H1 (cell line): ENCODE results near the gene NINJ2. TPM values are rescaled to one million over a fixed set of nuclear protein-coding genes. Genes with fewer than 3 reads are reported as not detected.

Experiments
- CTCF ChIA-PET: fragments of 300-600 bp; sonication (Branson Sonifier 250); formaldehyde crosslinking; loops from one replicate; lab custom pipeline; 2021; ENCODE audit not compliant: partially characterized antibody; lab: Charles Lee
- POLR2A ChIA-PET: fragments of 300-600 bp; sonication (Branson Sonifier 250); formaldehyde crosslinking; loops from one replicate; lab custom pipeline; 2021; ENCODE audit warnings: inconsistent platforms; ENCODE audit not compliant: partially characterized antibody; lab: Charles Lee
- DNase-seq, 2 experiments: peaks; one replicate each; pipeline versions ENCODE4 v3.0.0 to v3.0.0-alpha.2; 2010 to 2022; ENCODE audit warnings: low spot score in 2 of 2, low read depth in 1 of 2, mixed read lengths in 1 of 2
- FAIRE-seq: peaks from 2 replicates; lab custom pipeline; 2011; peaks lifted over from hg19 to GRCh38; lab: Jason Lieb, UNC
- H2AFZ ChIP-seq: 2 replicates; pipeline ENCODE4 v1.8.1; 2012; ENCODE audit warnings: low read length, inconsistent platforms
- H2AK5ac ChIP-seq: 2 replicates; pipeline ENCODE4 v1.6.1; 2013; ENCODE audit warnings: low read depth, low read length
- H2BK120ac ChIP-seq: replicated peaks from 2 replicates; pipeline ENCODE3; 2013; ENCODE audit warnings: low read depth, low read length, inconsistent platforms
- H2BK12ac ChIP-seq: 2 replicates; pipeline ENCODE4 v1.6.1; 2013; ENCODE audit warnings: low read depth, low read length
- H2BK15ac ChIP-seq: 2 replicates; pipeline ENCODE4 v1.6.1; 2013; ENCODE audit warnings: low read length
- H2BK20ac ChIP-seq: 2 replicates; pipeline ENCODE4 v1.6.1; 2013; ENCODE audit warnings: low read length
- H2BK5ac ChIP-seq: 2 replicates; pipeline ENCODE4 v1.6.1; 2013; ENCODE audit warnings: low read depth, low read length
- H3K14ac ChIP-seq: 2 replicates; pipeline ENCODE4 v1.6.1; 2013; ENCODE audit warnings: inconsistent platforms; ENCODE audit not compliant: insufficient read length
- H3K18ac ChIP-seq: 2 replicates; pipeline ENCODE4 v1.6.1; 2013; ENCODE audit warnings: low read length; ENCODE audit errors: extremely low read depth
- H3K23ac ChIP-seq: 2 replicates; pipeline ENCODE4 v1.6.1; 2013; ENCODE audit warnings: inconsistent platforms; ENCODE audit not compliant: insufficient read length
- H3K23me2 ChIP-seq: 2 replicates; pipeline ENCODE4 v1.6.1; 2013; ENCODE audit warnings: low read depth, low read length
- H3K27ac ChIP-seq: 2 replicates; pipeline ENCODE4 v1.6.1; 2011; ENCODE audit warnings: low read depth, low read length, inconsistent platforms
- H3K27me3 ChIP-seq, 4 experiments: replicated peaks in 1 of 4; 1 replicate in 1 of 4; 2 replicates in 3 of 4; pipeline versions ENCODE4 v1.6.1 to v1.8.1; 2011 to 2013; ENCODE audit warnings: low read length in 3 of 4, mild to moderate bottlenecking in 3 of 4, inconsistent platforms in 2 of 4, mixed read lengths in 2 of 4, moderate library complexity in 1 of 4; ENCODE audit not compliant: control insufficient read depth in 3 of 4, insufficient read depth in 3 of 4; ENCODE audit errors: extremely low read depth in 1 of 4
- H3K36me3 ChIP-seq, 4 experiments: 2 replicates each; pipeline versions ENCODE4 v1.6.1 to v1.8.1; 2011 to 2013; ENCODE audit warnings: mild to moderate bottlenecking in 4 of 4, low read length in 3 of 4, moderate library complexity in 2 of 4, control low read depth in 1 of 4, inconsistent platforms in 1 of 4; ENCODE audit not compliant: insufficient read depth in 4 of 4, control insufficient read depth in 2 of 4
- H3K4ac ChIP-seq: replicated peaks from 2 replicates; pipeline ENCODE3; 2013; ENCODE audit warnings: low read length, low read depth, mixed read lengths, inconsistent platforms; ENCODE audit not compliant: insufficient read length
- H3K4me1 ChIP-seq, 4 experiments: replicated peaks in 1 of 4; 1 replicate in 1 of 4; 2 replicates in 3 of 4; pipeline versions ENCODE4 v1.6.1 to v1.8.1; 2011 to 2013; ENCODE audit warnings: low read length in 3 of 4, inconsistent platforms in 2 of 4, mixed read lengths in 1 of 4; ENCODE audit not compliant: insufficient read depth in 4 of 4, control insufficient read depth in 3 of 4
- H3K4me2 ChIP-seq, 2 experiments: 2 replicates each; pipeline versions ENCODE4 v1.6.1 to v1.8.1; 2011 to 2013; ENCODE audit warnings: low read depth in 2 of 2, low read length in 2 of 2, control low read depth in 1 of 2, inconsistent platforms in 1 of 2, mild to moderate bottlenecking in 1 of 2; ENCODE audit not compliant: insufficient read depth in 1 of 2
- H3K4me3 ChIP-seq, 4 experiments: fragments of 200-600, 300-600 bp in 1 of 4; sonication (generic), shearing (Covaris generic), sonication (Bioruptor Twin) in 1 of 4; 2 replicates each; pipeline versions ENCODE4 v1.5.1 to v1.8.1; 2011 to 2016; ENCODE audit warnings: low read length in 4 of 4, low read depth in 3 of 4, control low read depth in 2 of 4, inconsistent platforms in 2 of 4, mild to moderate bottlenecking in 2 of 4, mixed read lengths in 1 of 4, moderate library complexity in 1 of 4; ENCODE audit not compliant: insufficient read depth in 2 of 4; ENCODE audit errors: extremely low read depth in 1 of 4
- H3K56ac ChIP-seq: replicated peaks from 2 replicates; pipeline ENCODE3; 2013; ENCODE audit warnings: low read depth, mild to moderate bottlenecking, mixed read lengths, low read length, inconsistent platforms; ENCODE audit not compliant: insufficient read length
- H3K79me1 ChIP-seq: 2 replicates; pipeline ENCODE4 v1.6.1; 2013; ENCODE audit warnings: low read depth, low read length, control low read depth
- H3K79me2 ChIP-seq, 2 experiments: 2 replicates each; pipeline versions ENCODE4 v1.6.1 to v1.8.1; 2012 to 2013; ENCODE audit warnings: low read length in 2 of 2, mild to moderate bottlenecking in 2 of 2, inconsistent platforms in 1 of 2; ENCODE audit not compliant: insufficient read depth in 2 of 2, control insufficient read depth in 1 of 2
- H3K9ac ChIP-seq, 4 experiments: replicated peaks in 1 of 4; 1 replicate in 1 of 4; 2 replicates in 3 of 4; pipeline versions ENCODE4 v1.6.1 to v1.8.1; 2011 to 2013; ENCODE audit warnings: low read depth in 3 of 4, low read length in 3 of 4, control low read depth in 2 of 4, mild to moderate bottlenecking in 2 of 4, moderate library complexity in 2 of 4, inconsistent platforms in 1 of 4; ENCODE audit errors: extremely low read depth in 1 of 4
- H3K9me3 ChIP-seq, 2 experiments: 2 replicates each; pipeline versions ENCODE4 v1.6.1 to v1.8.1; 2012 to 2013; ENCODE audit warnings: mild to moderate bottlenecking in 2 of 2, moderate library complexity in 2 of 2, control low read depth in 1 of 2, inconsistent platforms in 1 of 2, low read depth in 1 of 2, low read length in 1 of 2, mixed read lengths in 1 of 2; ENCODE audit not compliant: insufficient read depth in 2 of 2
- H4K20me1 ChIP-seq, 2 experiments: replicated peaks in 1 of 2; 2 replicates each; pipeline versions ENCODE3 to v1.8.1; 2011 to 2013; ENCODE audit warnings: inconsistent platforms in 2 of 2, low read length in 2 of 2, mild to moderate bottlenecking in 1 of 2; ENCODE audit not compliant: insufficient read depth in 2 of 2, control insufficient read depth in 1 of 2
- H4K5ac ChIP-seq: 2 replicates; pipeline ENCODE4 v1.6.1; 2013; ENCODE audit warnings: low read length, low read depth, mixed read lengths, inconsistent platforms; ENCODE audit not compliant: insufficient read length
- H4K8ac ChIP-seq: 2 replicates; pipeline ENCODE4 v1.8.0; 2013; ENCODE audit warnings: mild to moderate bottlenecking, moderate library complexity, low read length, inconsistent platforms; ENCODE audit not compliant: insufficient read depth; ENCODE audit errors: extremely low read depth
- H4K91ac ChIP-seq: replicated peaks from 2 replicates; pipeline ENCODE3; 2013; ENCODE audit warnings: low read length, mixed read lengths, inconsistent platforms; ENCODE audit not compliant: insufficient read length
- CTCF ChIP-seq, 3 experiments: IDR thresholded peaks; 1 replicate in 2 of 3; 2 replicates in 1 of 3; pipeline versions ENCODE4 v1.5.1 to v1.6.1; 2011; ENCODE audit warnings: low read length in 3 of 3, mild to moderate bottlenecking in 3 of 3, inconsistent platforms in 2 of 3, low read depth in 1 of 3, moderate library complexity in 1 of 3; ENCODE audit not compliant: insufficient read depth in 1 of 3; ENCODE audit errors: control extremely low read depth in 1 of 3
- GTF2F1 ChIP-seq: IDR thresholded peaks from 2 replicates; pipeline ENCODE4 v1.6.1; 2012; ENCODE audit warnings: low read depth, low read length, improper control_type of control experiment, borderline replicate concordance
- KDM5A ChIP-seq: fragments of 200-600 bp; IDR thresholded peaks from 2 replicates; pipeline ENCODE4 v1.7.1; 2012; ENCODE audit warnings: mild to moderate bottlenecking, low read length, inconsistent platforms, mixed read lengths
- SIN3A ChIP-seq, 2 experiments: IDR thresholded peaks in 1 of 2; conservative IDR thresholded peaks in 1 of 2; 2 replicates each; pipeline ENCODE4 v1.6.1; 2011 to 2012; ENCODE audit warnings: low read length in 2 of 2, improper control_type of control experiment in 1 of 2, low read depth in 1 of 2, mild to moderate bottlenecking in 1 of 2
- WGBS, 2 experiments: shearing (Covaris generic) in 1 of 2; methylation state at CpG; one replicate each; pipeline versions ENCODE4 v1.1.6 to v1.1.7; 2013 to 2015; ENCODE audit warnings: low lambda C conversion rate in 2 of 2, mixed read lengths in 2 of 2, inconsistent platforms in 1 of 2, low coverage in 1 of 2, missing lambda C conversion rate in 1 of 2; ENCODE audit not compliant: insufficient replicate concordance in 2 of 2, insufficient coverage in 1 of 2, insufficient read length in 1 of 2; ENCODE audit errors: extremely low coverage in 1 of 2, missing lambda C conversion rate in 1 of 2; 5-methylcytosine and 5-hydroxymethylcytosine counted together
- polyA plus RNA-seq, 7 experiments: library from polyadenylated mRNA; depleted of rRNA in 3 of 7; stranded (reverse) in 5 of 7; unstranded in 2 of 7; fragments of >200 nt in 5 of 7; fragments of 200-250 nt in 2 of 7; gene quantifications; 1 replicate in 5 of 7; 2 replicates in 1 of 7; 4 replicates in 1 of 7; pipeline versions ENCODE4 v1.2.1 to v1.2.3, GENCODE V29; 2011 to 2013; ENCODE audit warnings: missing spikeins in 2 of 7, mixed read lengths in 2 of 7
- total RNA-seq: library from RNA; stranded (reverse); fragmentation: NEBNext Ultra II Directional; extraction: Animal tissue kit (Norgen Biotek cat#: 25700); gene quantifications from 2 replicates; pipeline ENCODE4 v1.2.1, GENCODE V29; 2021

NINJ2 gene
- total and polyA plus RNA-seq, 2 of the 8 experiments (the other 6 are each of a cell fraction or from before 2014, with no cell fraction given) = 1.4 TPM; not detected in 1

GRCh38 chr12:666766-667308, 3.6 kb upstream of the NINJ2 start:
- H3K27ac ChIP-seq = no peak overlapping the region

More at GRCh38 chr12:666766-667308, 3.6 kb upstream of the NINJ2 start:
- Histone ChIP-seq H3K79me1 (no peaks in the 10 kb centered on the region), H3K9me3 (no peaks in the 10 kb centered on the region), H3K18ac (no peak overlapping the region), H2BK5ac (no peak overlapping the region), H2BK12ac (no peak overlapping the region), H4K5ac (no peak overlapping the region), H3K4me2 (peak overlapping the region in 1 of 2 experiments; percentile 4; a peak in 2 of 4 replicates), H3K4me1 (peaks cover 0 to 13% (median 6%) of the 10 kb centered on the region in 4 experiments; a peak in 4 of 7 replicates), H4K91ac (no peak overlapping the region), H3K4me3 (no peak overlapping the region), H3K23ac (no peak overlapping the region), H3K23me2 (peaks cover 1% of the 10 kb centered on the region; the same call in 1 of the 2 replicates), H2BK20ac (peak overlapping the region; percentile 28; the same call in 1 of the 2 replicates), H4K8ac (no peak overlapping the region), H3K79me2 (no peaks in the 10 kb centered on the region), H4K20me1 (no peaks in the 10 kb centered on the region), H2AK5ac (no peak overlapping the region), H2BK120ac (no peak overlapping the region), H3K36me3 (no peaks in the 10 kb centered on the region), H2BK15ac (no peak overlapping the region), H2AFZ (peak overlapping the region; percentile 73), H3K9ac (no peak overlapping the region), H3K4ac (no peak overlapping the region), H3K56ac (no peak overlapping the region), H3K27me3 (0 out of 7 replicates have a peak, but pooled peaks cover 0 to 2% (median 0%) of the 10 kb centered on the region in 4 experiments), H3K14ac (no peak overlapping the region)
- CTCF ChIA-PET = interaction anchor here (0.6 to 2.2 kb wide), 8 partner anchors 16 to 1625 kb away, joined by 3 to 8 read pairs (median 3); no protein-coding TSS in a partner anchor
- POLR2A ChIA-PET = interaction anchor here (0.8 to 1.6 kb wide), 4 partner anchors 19 to 86 kb away, joined by 3 to 5 read pairs (median 3); partner anchors contain the start of gene WNK1
- no peak for TF ChIP-seq CTCF (IDR thresholded peaks at IDR 0.05; ENCODE audit: control extremely low read depth in 1 of 3, insufficient read depth in 1 of 3, low read depth in 1 of 3, low read length in 3 of 3)
- no peak for TF ChIP-seq GTF2F1
- TF ChIP-seq KDM5A = no peak
- no peak for TF ChIP-seq SIN3A (conservative IDR thresholded peaks at IDR 0.05 in 1 of 2, IDR thresholded peaks at IDR 0.05 in 1 of 2; ENCODE audit: low read depth in 1 of 2, low read length in 2 of 2)
- FAIRE-seq = no peak
- DNase-seq = no peak
- 85% methylated on average over 7 of the region's 7 CpGs; no CpG with 5 or more reads in 1 of the 2 experiments for WGBS, 2 experiments
